ENCODE data around the gene PTHLH. TPM values are rescaled to one million over a fixed set of nuclear protein-coding genes. Genes with fewer than 3 reads are reported as not detected.

PTHLH gene
- total and polyA plus RNA-seq, 10 of the 15 experiments (the other 5 are each of a cell fraction or from before 2014, with no cell fraction given) = 0.08 to 0.12 TPM; not detected in 8

DNA sequence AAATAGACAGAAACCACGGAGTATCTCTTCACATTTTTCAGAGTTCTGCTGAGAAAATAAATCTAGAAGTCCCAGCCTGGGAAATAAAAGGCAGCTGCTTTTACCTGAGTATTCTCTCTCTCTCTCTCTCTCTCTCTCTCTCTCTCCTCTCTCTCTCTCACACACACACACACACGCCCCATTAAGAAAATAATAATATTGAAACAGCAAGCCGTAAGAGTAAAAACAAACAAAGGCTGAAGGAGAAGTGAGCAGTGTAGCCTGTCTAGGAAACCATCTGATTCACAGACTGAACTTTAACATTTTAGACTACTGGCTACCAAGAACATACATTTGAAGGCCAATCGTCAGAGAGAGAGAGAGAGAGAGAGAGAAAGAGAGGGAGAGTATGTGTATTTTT lies 8.4 kb downstream of the PTHLH start:
- in situ Hi-C loops (cut with MboI) = no loop called here
- no peaks in the 10 kb centered on the region for H3K79me2 ChIP-seq (ENCODE audit: control insufficient read depth, insufficient read depth, low read length)
- ATAC-seq = no peak

DNA sequence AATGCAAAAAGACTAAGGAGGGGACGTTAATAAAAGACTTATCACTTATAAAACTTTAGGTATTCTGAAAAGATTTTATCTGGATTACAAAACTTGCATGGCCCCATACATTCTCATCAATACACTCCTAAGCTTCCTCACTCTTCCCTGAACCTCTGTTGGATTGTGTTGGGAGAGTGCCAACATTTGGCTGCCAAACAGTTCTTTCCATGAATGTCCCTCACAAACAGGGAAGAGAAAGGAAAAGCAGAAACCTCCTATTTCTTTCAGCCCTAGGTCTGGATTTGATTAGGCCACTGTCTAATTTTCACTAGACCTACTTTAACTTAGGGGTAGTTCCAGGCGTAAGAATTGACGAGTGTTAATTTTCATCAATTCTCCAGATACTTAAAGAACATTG lies 11.7 kb downstream of the PTHLH start:
- Histone ChIP-seq H3K27ac (ENCODE audit: control insufficient read depth, insufficient read depth) (no peak overlapping the region), H3K4me3 (no peak overlapping the region), H3K4me1 (ENCODE audit: control insufficient read depth, insufficient read depth, low read length) (no peaks in the 10 kb centered on the region), H3K9ac (ENCODE audit: control insufficient read depth, insufficient read depth, low read length) (no peak overlapping the region), H4K20me1 (ENCODE audit: control insufficient read depth, insufficient read depth) (no peaks in the 10 kb centered on the region), H3K79me2 (ENCODE audit: control insufficient read depth, insufficient read depth, low read length) (no peaks in the 10 kb centered on the region), H3K27me3 (replicated peaks in 1 of 2; ENCODE audit: control insufficient read depth in 2 of 2, insufficient read depth in 2 of 2, low read length in 1 of 2) (peaks cover 0 to 8% of the 10 kb centered on the region in 2 experiments; a peak in 1 of 4 replicates), H3K4me2 (ENCODE audit: control insufficient read depth, insufficient read depth) (no peak overlapping the region), H3K36me3 (ENCODE audit: control insufficient read depth in 2 of 2, insufficient read depth in 2 of 2, low read length in 1 of 2) (no peaks in the 10 kb centered on the region), H3K9me3 (replicated peaks; ENCODE audit: control insufficient read depth, insufficient read depth, low read length) (no peaks in the 10 kb centered on the region), H2AFZ (ENCODE audit: control insufficient read depth, low read depth, low read length) (no peak overlapping the region)
- ChIA-PET RAD21 (ENCODE audit: unreplicated experiment) (no interaction called here), CTCF (interaction anchor here (1.6 kb wide), 1 partner anchor 9 kb away, joined by 5 read pairs; no protein-coding TSS in a partner anchor), POLR2A (no interaction called here), SMC1A (ENCODE audit: uncharacterized antibody, unreplicated experiment) (no interaction called here)
- BruUV-seq (replicated peaks) = no TSS peak
- 77% methylated on average over 3 of the region's 3 CpGs for WGBS (ENCODE audit: insufficient coverage, insufficient replicate concordance, low lambda C conversion rate, missing lambda C conversion rate)
- TF ChIP-seq MYC (IDR thresholded peaks at IDR 0.05; ENCODE audit: insufficient read depth, insufficient read length, insufficient replicate concordance, low read length, severe bottlenecking) = no peak
- TF ChIP-seq NFYA (IDR thresholded peaks at IDR 0.05; ENCODE audit: borderline replicate concordance, low read depth, low read length) = no peak
- no peak for TF ChIP-seq BHLHE40 (IDR thresholded peaks at IDR 0.05; ENCODE audit: borderline replicate concordance in 1 of 2, low read depth in 2 of 2, low read length in 1 of 2)
- TF ChIP-seq, protein P1, sequence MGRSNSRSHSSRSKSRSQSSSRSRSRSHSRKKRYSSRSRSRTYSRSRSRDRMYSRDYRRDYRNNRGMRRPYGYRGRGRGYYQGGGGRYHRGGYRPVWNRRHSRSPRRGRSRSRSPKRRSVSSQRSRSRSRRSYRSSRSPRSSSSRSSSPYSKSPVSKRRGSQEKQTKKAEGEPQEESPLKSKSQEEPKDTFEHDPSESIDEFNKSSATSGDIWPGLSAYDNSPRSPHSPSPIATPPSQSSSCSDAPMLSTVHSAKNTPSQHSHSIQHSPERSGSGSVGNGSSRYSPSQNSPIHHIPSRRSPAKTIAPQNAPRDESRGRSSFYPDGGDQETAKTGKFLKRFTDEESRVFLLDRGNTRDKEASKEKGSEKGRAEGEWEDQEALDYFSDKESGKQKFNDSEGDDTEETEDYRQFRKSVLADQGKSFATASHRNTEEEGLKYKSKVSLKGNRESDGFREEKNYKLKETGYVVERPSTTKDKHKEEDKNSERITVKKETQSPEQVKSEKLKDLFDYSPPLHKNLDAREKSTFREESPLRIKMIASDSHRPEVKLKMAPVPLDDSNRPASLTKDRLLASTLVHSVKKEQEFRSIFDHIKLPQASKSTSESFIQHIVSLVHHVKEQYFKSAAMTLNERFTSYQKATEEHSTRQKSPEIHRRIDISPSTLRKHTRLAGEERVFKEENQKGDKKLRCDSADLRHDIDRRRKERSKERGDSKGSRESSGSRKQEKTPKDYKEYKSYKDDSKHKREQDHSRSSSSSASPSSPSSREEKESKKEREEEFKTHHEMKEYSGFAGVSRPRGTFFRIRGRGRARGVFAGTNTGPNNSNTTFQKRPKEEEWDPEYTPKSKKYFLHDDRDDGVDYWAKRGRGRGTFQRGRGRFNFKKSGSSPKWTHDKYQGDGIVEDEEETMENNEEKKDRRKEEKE (IDR thresholded peaks at IDR 0.05) = no peak
- TF ChIP-seq, protein P2, sequence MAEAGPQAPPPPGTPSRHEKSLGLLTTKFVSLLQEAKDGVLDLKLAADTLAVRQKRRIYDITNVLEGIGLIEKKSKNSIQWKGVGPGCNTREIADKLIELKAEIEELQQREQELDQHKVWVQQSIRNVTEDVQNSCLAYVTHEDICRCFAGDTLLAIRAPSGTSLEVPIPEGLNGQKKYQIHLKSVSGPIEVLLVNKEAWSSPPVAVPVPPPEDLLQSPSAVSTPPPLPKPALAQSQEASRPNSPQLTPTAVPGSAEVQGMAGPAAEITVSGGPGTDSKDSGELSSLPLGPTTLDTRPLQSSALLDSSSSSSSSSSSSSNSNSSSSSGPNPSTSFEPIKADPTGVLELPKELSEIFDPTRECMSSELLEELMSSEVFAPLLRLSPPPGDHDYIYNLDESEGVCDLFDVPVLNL (IDR thresholded peaks at IDR 0.05; ENCODE audit: low read depth, low read length) = no peak
- no peak for FAIRE-seq
- intact Hi-C loops (cut with micrococcal nuclease; ENCODE audit: unreplicated experiment) (no loop called here), in situ Hi-C loops (cut with MboI) (no loop called here)
- no peak for DNase-seq (ENCODE audit: low read depth, low spot score)
- no peak for ATAC-seq

More for the DNA sequence above, 8.4 kb downstream of the PTHLH start:
- FAIRE-seq (no peak), DNase-seq (ENCODE audit: low read depth, low spot score) (no peak)
- Histone ChIP-seq H3K4me3 (no peak overlapping the region), H2AFZ (ENCODE audit: control insufficient read depth, low read depth, low read length) (no peak overlapping the region), H4K20me1 (ENCODE audit: control insufficient read depth, insufficient read depth) (no peaks in the 10 kb centered on the region), H3K27me3 (replicated peaks in 1 of 2; ENCODE audit: control insufficient read depth in 2 of 2, insufficient read depth in 2 of 2, low read length in 1 of 2) (peaks cover 2 to 13% of the 10 kb centered on the region in 2 experiments), H3K9me3 (replicated peaks; ENCODE audit: control insufficient read depth, insufficient read depth, low read length) (no peaks in the 10 kb centered on the region), H3K27ac (ENCODE audit: control insufficient read depth, insufficient read depth) (no peak overlapping the region), H3K36me3 (ENCODE audit: control insufficient read depth in 2 of 2, insufficient read depth in 2 of 2, low read length in 1 of 2) (no peaks in the 10 kb centered on the region), H3K9ac (ENCODE audit: control insufficient read depth, insufficient read depth, low read length) (no peak overlapping the region), H3K4me1 (ENCODE audit: control insufficient read depth, insufficient read depth, low read length) (peaks cover 4% of the 10 kb centered on the region), H3K4me2 (ENCODE audit: control insufficient read depth, insufficient read depth) (no peak overlapping the region)
- 2% methylated on average over 4 of the region's 4 CpGs for WGBS (ENCODE audit: insufficient coverage, insufficient replicate concordance, low lambda C conversion rate, missing lambda C conversion rate)
- TF ChIP-seq SP1 (IDR thresholded peaks at IDR 0.05; ENCODE audit: low read depth, low read length) (no peak), EP300 (IDR thresholded peaks at IDR 0.05; ENCODE audit: borderline replicate concordance in 1 of 2, control insufficient read depth in 1 of 2, low read depth in 2 of 2, low read length in 2 of 2) (no peak), RFX5 (IDR thresholded peaks at IDR 0.05; ENCODE audit: low read depth, low read length) (no peak)
- ChIA-PET POLR2A (no interaction called here), RAD21 (ENCODE audit: unreplicated experiment) (no interaction called here), SMC1A (ENCODE audit: uncharacterized antibody, unreplicated experiment) (interaction anchor here (0.8 to 1.1 kb wide), 2 partner anchors 23 to 91 kb away, joined by 3 to 4 read pairs; no protein-coding TSS in a partner anchor), CTCF (interaction anchor here (0.6 kb wide), 1 partner anchor 41 kb away, joined by 3 read pairs; no protein-coding TSS in a partner anchor)
- BruUV-seq (replicated peaks) = no TSS peak
- intact Hi-C loops (cut with micrococcal nuclease; ENCODE audit: unreplicated experiment) = no loop called here

Data from GM12878 (cell line).